HG03457 (cell line): ENCODE measurements around the gene TCF15.

ENCODE experiments used
- ATAC-seq: cut with Tn5 transposase; IDR thresholded peaks from one replicate; pipeline ENCODE4 v1.9.1; 2021; ENCODE audit warnings: moderate number of reproducible peaks; ENCODE audit not compliant: unreplicated experiment

The TCF15 gene

DNA sequence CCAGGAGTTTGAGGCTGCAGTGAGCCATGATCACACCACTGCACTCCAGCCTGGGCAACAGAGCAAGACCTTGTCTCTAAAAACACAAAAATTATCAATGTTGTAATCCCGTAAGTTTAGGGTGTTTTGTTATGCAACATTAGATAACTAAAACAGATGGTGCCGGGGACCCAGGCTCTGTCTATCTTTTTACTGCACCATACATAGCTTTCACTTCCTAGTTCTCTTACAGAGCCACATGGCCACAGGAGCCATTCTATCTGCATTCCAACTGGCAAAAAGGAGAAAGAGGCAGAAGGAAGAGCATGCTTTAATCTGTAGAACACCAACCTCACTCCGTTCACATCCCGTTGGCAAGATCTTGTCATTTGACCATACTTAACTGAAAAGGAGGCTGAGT lies 5.4 kb upstream of the TCF15 start:
- ATAC-seq: no peak

GRCh38 chr20:611843-612185 lies 1.7 kb upstream of the TCF15 start:
- ATAC-seq: no peak

DNA sequence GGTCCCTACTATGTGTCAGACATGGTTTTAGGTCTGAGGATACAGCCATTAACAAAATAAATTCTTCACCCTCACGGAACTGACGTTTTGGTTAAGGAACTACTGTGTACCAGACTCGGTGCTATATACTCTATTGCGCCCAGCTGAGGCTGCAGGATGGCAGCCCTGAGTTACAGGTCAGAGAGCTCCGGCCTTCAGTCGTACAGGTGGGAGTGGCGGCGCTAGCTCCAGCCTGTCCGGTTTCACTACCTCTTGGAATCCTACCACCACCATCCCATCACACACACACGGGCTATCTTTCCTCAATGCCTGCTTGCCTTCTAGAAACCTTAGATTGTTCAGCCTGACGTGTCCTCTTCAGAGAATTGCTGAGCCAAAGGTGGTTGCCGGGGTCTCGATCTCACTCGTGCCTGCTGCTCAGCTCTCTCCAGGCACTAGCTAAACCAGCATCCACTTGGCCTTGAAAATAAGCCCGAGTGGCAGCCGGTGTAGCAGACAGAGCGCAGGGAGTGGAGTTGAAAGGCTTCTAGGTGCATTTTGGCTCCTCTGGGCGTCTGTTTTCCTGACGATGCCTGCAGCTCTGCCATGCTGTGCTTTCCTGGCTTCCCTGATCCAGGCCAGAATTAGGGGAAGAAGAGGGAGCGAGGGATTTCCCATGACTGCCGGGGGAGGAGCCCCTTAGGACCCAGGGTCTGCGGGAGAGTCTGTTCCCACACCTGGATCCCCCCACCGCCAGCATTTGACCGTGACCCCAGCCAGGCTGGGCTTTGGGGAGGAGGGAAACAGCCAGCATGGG lies 1.1 kb upstream of the TCF15 start:
- no peak for ATAC-seq

DNA sequence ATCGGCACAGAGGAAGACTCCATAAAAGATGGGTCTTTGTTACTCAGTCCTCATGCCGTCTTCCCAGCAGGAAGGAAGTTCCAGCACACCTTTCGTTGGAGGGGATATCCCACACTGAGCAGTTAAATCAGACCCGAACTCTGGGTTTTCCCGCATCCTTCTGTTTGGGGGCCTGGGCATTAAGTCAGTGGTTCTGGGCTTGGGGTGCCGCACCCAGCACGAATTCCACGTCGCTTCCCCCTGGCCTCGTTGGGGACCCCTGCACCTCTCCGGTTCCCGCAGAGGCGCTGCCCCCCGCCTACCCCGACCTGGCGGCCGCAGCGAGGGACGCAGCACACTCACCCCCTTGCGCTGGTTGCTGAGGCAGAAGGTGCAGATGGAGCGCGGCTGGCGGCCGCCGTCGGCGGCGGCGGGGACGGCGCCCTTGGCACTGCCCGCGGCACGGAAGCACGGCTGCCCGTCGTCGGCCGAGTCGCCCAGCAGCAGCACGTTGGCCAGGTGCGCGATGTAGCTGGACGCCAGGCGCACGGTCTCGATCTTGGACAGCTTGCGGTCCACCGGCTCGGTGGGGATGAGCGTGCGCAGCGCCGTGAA lies 641 bp downstream of the TCF15 start:
- no peak for ATAC-seq

GRCh38 chr20:608970-609369 lies 1.1 kb downstream of the TCF15 start:
- ATAC-seq: no peak

DNA sequence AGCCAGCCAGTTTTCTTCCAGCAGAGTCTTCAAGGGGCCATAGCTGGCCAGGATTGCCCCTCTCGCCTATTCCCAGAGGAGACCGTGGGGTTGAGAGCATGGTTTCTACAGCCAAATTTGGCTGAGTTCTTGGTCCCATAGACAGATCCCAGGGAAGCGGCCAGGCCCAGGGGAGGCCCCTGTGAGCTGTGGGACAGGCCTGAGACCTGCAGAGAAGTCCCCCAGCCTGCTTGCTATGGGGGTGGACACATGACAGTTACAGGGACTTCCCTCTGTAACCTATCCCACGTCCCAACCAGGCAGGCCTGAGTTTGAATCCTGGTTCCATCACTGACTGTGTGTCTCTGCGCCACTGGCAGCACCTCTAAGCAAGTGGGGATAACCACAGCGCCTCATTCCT lies 2.6 kb downstream of the TCF15 start:
- no peak for ATAC-seq

- ATAC-seq: no peak
Observed at GRCh38 chr20:605237-605636, 4.9 kb downstream of the TCF15 start.

DNA sequence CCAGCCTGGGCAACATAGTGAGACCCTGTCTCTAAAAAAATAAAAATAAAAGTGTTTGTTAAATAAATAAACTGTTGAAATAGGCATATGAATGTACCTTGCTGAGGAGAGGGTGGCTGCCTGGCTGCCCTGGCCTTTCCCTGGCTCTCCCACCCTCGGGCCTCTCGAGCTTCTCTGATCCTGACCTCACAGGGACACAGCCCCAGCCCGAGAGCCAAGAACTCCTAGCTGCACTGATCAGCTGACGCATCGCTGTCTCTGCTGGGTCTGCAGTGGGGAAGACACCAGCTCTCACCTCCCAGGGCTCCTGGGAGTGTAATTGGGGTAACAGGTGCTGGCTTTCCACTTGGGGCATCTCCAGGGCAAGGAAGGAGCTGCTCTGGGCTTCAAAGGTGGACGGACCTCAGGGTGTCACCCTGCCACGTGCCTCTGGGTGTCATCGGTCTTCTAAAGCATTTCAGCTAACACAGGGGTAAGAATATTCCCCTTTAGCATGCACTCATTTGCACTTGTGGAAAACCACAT lies 6.9 kb downstream of the TCF15 start:
- no peak for ATAC-seq

GRCh38 chr20:602111-602970 lies 7.8 kb downstream of the TCF15 start:
- no peak for ATAC-seq

DNA sequence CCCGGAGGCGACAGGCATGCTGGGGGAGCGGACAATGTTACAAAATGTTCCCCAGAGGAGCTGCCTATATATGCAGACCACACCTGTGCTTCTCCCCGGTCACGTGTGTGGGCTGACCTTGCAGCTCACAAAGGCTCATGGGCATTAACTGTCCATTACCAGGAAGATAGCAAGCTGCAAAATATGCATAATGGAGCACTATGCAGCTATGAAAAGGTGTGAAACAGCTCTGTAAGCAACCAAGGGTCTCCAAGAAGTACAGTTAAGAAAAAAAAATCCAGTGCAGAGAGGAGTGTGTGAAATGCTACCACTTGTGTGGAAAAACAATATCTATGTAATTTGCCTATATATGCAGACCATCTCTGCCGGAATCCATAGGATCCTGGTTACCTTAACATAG lies 9.4 kb downstream of the TCF15 start:
- no peak for ATAC-seq

- ATAC-seq: no peak
Observed at GRCh38 chr20:600141-600540, 10.0 kb downstream of the TCF15 start.

DNA sequence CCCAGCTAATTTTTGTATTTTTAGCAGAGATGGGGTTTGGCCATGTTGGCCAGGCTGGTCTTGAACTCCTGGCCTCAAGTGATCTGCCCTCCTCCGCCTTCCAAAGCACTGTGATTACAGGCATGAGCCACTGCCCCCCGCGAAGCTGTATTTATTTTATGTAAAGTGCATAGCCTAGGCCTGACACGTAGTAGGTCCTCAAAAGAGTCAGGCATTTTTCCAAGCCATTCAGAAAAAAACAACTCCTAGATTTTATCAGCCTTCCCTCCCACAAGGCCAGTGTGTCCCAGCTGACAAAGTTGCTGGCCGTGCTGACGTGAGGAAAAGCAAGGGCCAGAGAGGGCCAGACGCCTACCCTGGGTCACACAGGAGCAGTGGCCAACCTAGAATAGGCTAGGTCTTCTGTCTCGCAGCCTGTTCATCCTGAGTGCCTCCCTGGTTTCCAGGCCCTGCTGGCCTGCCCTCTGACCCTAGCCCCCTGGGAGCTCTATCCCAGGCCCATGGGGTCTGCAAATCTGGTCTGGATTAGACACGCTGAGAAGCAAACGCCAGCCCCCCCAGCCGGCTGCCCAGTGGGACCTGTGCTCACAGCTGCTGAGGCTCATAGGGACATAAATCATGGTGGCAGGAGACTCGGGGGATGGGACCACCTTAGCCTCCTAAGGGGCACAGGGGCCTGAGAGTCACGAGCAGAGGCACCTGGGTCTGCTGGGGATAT lies 11.8 kb downstream of the TCF15 start:
- no peak for ATAC-seq

DNA sequence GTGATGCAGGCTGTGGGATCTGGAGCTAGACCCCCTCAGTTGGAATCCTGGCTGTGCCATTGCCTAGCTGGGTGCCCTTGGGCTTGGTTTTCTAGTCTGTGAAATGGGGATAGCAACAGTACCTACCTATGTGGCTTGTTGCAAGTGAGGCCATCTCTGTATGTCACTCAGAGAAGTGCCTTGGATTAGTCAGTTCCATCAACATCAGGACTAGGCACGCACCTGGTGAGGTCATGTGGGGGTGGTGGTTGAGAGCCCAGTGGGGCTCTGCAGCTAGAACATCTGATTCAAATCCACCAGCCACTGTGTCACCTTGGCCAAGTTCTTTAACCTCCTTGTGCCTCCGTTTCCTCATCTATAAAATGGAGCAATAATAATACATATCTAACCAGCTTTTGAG lies 12.5 kb downstream of the TCF15 start:
- no peak for ATAC-seq

GRCh38 chr20:595330-596308 lies 14.5 kb downstream of the TCF15 start:
- ATAC-seq: no peak

DNA sequence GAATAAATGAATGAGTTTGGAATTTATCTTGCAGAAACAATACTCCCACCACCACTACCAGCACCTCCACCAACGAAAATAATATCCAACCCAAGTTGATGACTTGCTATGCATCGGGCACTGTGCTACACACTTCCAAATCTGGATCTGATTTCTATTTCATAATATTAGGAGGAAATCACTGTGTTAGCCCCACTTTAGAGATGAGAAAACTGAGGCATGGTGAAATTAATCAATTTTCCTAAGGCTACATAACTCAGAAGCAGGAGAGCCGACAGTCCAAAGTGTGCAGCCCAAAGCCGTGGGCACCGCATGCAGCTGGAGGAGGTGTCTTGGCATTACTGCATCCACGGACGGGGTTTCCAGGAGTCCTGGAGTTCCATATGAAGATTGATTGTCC lies 17.6 kb downstream of the TCF15 start:
- ATAC-seq: no peak

- no peak for ATAC-seq
Observed at GRCh38 chr20:591941-592340, 18.2 kb downstream of the TCF15 start.

DNA sequence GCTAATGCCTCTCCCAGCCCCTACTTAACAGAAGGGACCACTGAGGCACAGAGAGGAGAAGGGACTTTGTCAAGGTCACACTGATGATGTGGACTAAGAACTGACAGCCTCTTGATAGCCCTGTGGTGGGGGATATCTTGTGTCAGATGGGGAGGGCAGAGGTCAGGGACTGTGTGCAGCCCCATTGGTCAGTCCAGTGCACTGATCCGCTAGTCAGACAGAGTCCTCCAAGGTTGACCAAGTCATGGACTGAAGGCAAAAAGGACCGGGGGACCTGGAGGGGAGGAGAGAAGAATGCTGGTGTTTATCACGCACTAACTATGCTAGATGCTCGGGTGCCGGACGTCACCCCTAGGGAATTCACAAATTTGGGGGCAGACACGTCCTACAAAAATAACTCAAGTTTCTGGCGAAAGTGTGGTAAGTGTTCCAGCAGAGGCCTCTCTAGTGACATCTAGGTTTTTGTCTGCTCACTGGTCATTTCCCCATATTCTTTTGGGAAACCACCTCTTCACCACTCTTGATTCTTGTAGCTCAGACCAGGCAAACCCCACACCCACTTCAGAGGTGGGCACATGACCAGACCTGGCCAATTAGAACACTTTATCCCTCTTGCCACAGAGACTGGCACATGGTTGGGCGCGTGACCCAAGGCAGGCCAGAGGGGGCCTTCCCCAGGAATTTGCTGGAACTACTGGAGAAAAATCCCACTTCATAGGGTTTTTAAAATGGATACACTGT lies 21.0 kb downstream of the TCF15 start:
- ATAC-seq: peak; percentile 48

DNA sequence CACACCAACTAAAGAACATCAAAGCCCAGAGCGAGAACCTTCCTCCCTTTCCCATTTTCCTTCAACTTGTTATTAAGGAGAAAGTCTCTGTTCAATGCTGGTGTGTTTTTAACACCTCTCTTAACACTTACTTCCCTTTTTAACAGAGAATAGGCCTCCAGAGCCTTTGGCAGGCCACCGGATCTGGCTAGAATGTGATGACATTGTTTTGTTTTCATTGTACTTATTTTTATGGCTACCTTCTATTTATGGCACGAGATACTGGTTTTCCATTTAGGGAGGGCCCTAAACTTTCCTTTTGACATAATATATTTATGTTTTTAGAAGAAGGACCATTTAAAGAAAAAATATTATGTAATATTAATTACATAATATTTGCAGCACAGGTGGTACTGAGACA lies 21.6 kb downstream of the TCF15 start:
- no peak for ATAC-seq

DNA sequence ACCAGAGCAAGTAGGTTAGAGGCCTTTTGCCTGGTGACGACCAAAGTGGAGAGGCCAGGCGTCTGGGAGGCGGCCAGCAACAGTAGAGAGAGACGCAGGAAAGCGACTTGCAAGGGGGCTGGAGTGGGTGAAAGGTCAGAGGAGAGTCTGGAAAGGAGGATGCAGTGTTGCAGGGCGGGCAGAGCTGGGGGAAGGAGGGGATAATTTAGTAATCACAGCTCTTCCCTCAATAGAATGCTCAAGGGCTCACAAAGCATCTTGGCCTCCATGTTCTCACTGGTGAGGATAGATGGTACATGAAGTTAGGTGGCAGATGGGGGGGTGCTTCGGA lies 25.2 kb downstream of the TCF15 start:
- no peak for ATAC-seq
